Ovary (tissue), 9 donors: ENCODE data around the gene GALNT17. TPM values are rescaled to one million over a fixed set of nuclear protein-coding genes. Genes with fewer than 3 reads are reported as not detected.

Experiments used
- DNase-seq, 5 donors: peaks; one replicate each; pipeline ENCODE4 v3.0.0-alpha.2; 2019 to 2020
- H3K27ac ChIP-seq, 2 donors: fragments of 200-600 bp; one replicate each; pipeline versions ENCODE4 v1.5.1 to v1.8.0; 2019 to 2022
- H3K27me3 ChIP-seq: fragments of 200-600 bp; one replicate; pipeline ENCODE4 v1.8.0; 2022
- H3K36me3 ChIP-seq: fragments of 200-600 bp; sonication (generic); one replicate; pipeline ENCODE4 v1.5.1; 2019
- H3K4me1 ChIP-seq: one replicate; pipeline ENCODE4 v1.8.1; 2013; ENCODE audit warnings: mild to moderate bottlenecking, moderate library complexity; ENCODE audit not compliant: insufficient read depth
- H3K4me3 ChIP-seq: fragments of 200-600 bp; sonication (generic); one replicate; pipeline ENCODE4 v1.5.1; 2017
- H3K9me3 ChIP-seq, 2 donors: fragments of 200-600 bp in 1 of 2; sonication (generic) in 1 of 2; one replicate each; pipeline versions ENCODE4 v1.5.1 to v1.8.1; 2013 to 2019; ENCODE audit warnings: mild to moderate bottlenecking in 1 of 2, moderate library complexity in 1 of 2
- CTCF ChIP-seq, 3 donors: fragments of 450-650 bp in 2 of 3; fragments of 200-600 bp in 1 of 3; IDR thresholded peaks; one replicate each; pipeline versions ENCODE4 v1.5.1 to v1.8.0; 2016 to 2022; ENCODE audit warnings: antibody characterized with exemption in 3 of 3, mild to moderate bottlenecking in 1 of 3
- EP300 ChIP-seq: sonication (generic); formaldehyde crosslinking; IDR thresholded peaks from one replicate; pipeline ENCODE4 v1.6.1; 2017; ENCODE audit warnings: antibody characterized with exemption
- POLR2A ChIP-seq: fragments of 450-650 bp; IDR thresholded peaks from one replicate; pipeline ENCODE4 v1.6.1; 2017; ENCODE audit warnings: antibody characterized with exemption, mild to moderate bottlenecking, moderate library complexity
- whole genome bisulfite sequencing, 3 donors: extraction: QIAGEN DNeasy Blood & Tissue Kit in 1 of 3; methylation state at CpG; one replicate each; pipeline versions ENCODE4 v1.1.5 to v1.1.7; 2013 to 2017; 5-methylcytosine and 5-hydroxymethylcytosine counted together
- intact Hi-C, 4 donors: fragments of 100-400 bp; cut with DNase I; formaldehyde crosslinking; loops; one replicate each; pipeline versions ENCODE4 v1.11.0 to v1.15.1; 2022 to 2023
- polyA plus RNA-seq, 2 donors: library from polyadenylated mRNA; stranded (reverse); fragments of 200-250 nt in 1 of 2; fragments of 350-450 nt in 1 of 2; fragmentation: Illumina TruSeq in 1 of 2; extraction: RNeasy Lipid Tissue Mini Kit (QIAGEN cat#74804) in 1 of 2; gene quantifications; one replicate each; pipeline ENCODE4 v1.2.3, GENCODE V29; 2013 to 2014
- total RNA-seq, 7 donors: library from RNA; depleted of rRNA in 2 of 7; stranded (reverse); fragments of >200 nt in 2 of 7; fragmentation: NEBNext Ultra II Directional in 3 of 7; extraction: Animal tissue kit (Norgen Biotek cat#: 25700) in 3 of 7; gene quantifications; one replicate each; pipeline versions ENCODE4 v1.1.0 to v1.2.4, GENCODE V29; 2016 to 2023
- donor health status: DM: no; HTN: no; CAD: no; lungs with moderate emphysema.
- donor health status: DM: no; HTN: no; CAD: no.
- donor health status: Bipolar disorder and iron deficiency.
- donor health status: DM: yes; HTN: yes; CAD: no.
- donor health status: DM: no; HTN: no; CAD: no.
- donor health status: DM: yes; HTN: yes; CAD: no.

The GALNT17 gene
- total and polyA plus RNA-seq, 9 donors: 13.4 to 90.1 (median 57.1) TPM

- H3K27ac ChIP-seq: no peak overlapping the region
- H3K4me3 ChIP-seq: no peak overlapping the region
- intact Hi-C loops: no loop called here
Observed at GRCh38 chr7:71290452-71290851, 158.5 kb downstream of the GALNT17 start.

GRCh38 chr7:71298378-71298777 is 166.4 kb downstream of the GALNT17 start:
- H3K36me3 ChIP-seq: no peaks in the 10 kb centered on the region
- H3K9me3 ChIP-seq: no peaks in the 10 kb centered on the region
- no peaks in the 10 kb centered on the region for H3K27me3 ChIP-seq
- no peak overlapping the region for H3K27ac ChIP-seq
- intact Hi-C loops: loop anchor here in 1 of 4 donors (5.0 kb wide), 1 partner anchor 56 kb away; no protein-coding TSS in a partner anchor
- no peak for DNase-seq
- WGBS, 3 donors: 82 to 84% (median 83%) methylated on average over 6 of the region's 6 CpGs
- no peak overlapping the region for H3K4me3 ChIP-seq
- peaks cover 7% of the 10 kb centered on the region for H3K4me1 ChIP-seq
- TF ChIP-seq CTCF (IDR thresholded peaks at IDR 0.05): no peak

More at GRCh38 chr7:71290452-71290851, 158.5 kb downstream of the GALNT17 start:
- H3K9me3 ChIP-seq: no peaks in the 10 kb centered on the region
- no peaks in the 10 kb centered on the region for H3K36me3 ChIP-seq
- peaks cover 5% of the 10 kb centered on the region for H3K4me1 ChIP-seq
- 57 to 62% (median 61%) methylated on average over 4 of the region's 4 CpGs for WGBS, 3 donors
- TF ChIP-seq CTCF (IDR thresholded peaks at IDR 0.05) (no peak), EP300 (no peak), POLR2A (no peak)
- no peaks in the 10 kb centered on the region for H3K27me3 ChIP-seq
- DNase-seq: no peak

GRCh38 chr7:71300086-71300485 is 168.1 kb downstream of the GALNT17 start:
- TF ChIP-seq EP300 (no peak), CTCF (IDR thresholded peaks at IDR 0.05) (no peak), POLR2A (no peak)
- no peak for DNase-seq
- WGBS, 3 donors: 57 to 75% (median 67%) methylated on average over 3 of the region's 3 CpGs
- H3K4me3 ChIP-seq: no peak overlapping the region
- H3K36me3 ChIP-seq: no peaks in the 10 kb centered on the region
- peak overlapping the region in 1 of 2 donors; percentile 76 for H3K27ac ChIP-seq
- H3K4me1 ChIP-seq: peaks cover 12% of the 10 kb centered on the region
- H3K9me3 ChIP-seq: no peaks in the 10 kb centered on the region
- intact Hi-C loops: no loop called here
- H3K27me3 ChIP-seq: no peaks in the 10 kb centered on the region

- 4 to 13% (median 7%) methylated on average over 6 of the region's 6 CpGs for WGBS, 3 donors
- Histone ChIP-seq H3K36me3 (no peaks in the 10 kb centered on the region), H3K9me3 (no peaks in the 10 kb centered on the region), H3K27ac (peak overlapping the region; percentile 43 to 76), H3K27me3 (no peaks in the 10 kb centered on the region), H3K4me3 (no peak overlapping the region), H3K4me1 (peaks cover 15% of the 10 kb centered on the region)
- no peak for TF ChIP-seq POLR2A
- no peak for TF ChIP-seq CTCF (IDR thresholded peaks at IDR 0.05)
- intact Hi-C loops: no loop called here
- DNase-seq: peak; percentile 45 to 77 (median 64)
Observed at GRCh38 chr7:71300603-71301002, 168.7 kb downstream of the GALNT17 start.
